HUDEP-2 (cell line): ENCODE measurements around the gene MFF.

Experiments
- DNase-seq, 76 experiments: peaks; one replicate each; lab custom pipeline; 2025; ENCODE audit not compliant: unreplicated experiment in 76 of 76; lab: John Stamatoyannopoulos, UW

MFF gene

DNA sequence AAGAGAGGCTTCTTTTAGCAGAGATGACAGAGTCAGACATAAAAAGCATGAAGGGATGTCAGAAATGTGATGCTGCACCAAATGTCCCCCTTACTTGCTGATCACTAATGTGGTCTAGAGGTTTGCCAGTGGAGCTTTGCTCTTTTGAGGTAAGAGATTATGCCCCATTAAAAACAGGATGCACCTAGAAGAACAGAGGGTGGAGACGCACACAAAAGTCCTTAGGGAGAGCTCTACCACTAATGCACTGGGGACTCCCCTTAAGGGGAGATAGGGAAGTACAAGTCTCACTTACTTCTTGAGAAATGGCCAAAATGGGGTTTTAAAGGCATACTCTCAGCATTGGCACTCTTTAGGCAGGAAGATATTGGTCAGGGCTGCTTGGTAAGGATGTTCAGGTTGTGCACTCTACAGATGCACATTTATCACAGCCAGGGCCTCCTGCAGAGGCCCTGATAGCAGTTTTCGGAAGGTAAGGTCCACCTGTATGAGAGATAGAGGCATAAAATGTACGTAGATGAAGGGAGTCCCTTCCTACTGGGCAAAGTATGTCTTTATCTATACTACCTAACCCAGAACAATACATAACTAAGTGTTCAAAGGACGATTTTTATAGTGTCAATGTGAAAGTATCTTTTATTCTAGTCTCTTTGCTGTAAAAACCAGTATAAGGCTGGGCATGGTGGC lies 79.7 kb downstream of the MFF start:
- no peak for DNase-seq

DNA sequence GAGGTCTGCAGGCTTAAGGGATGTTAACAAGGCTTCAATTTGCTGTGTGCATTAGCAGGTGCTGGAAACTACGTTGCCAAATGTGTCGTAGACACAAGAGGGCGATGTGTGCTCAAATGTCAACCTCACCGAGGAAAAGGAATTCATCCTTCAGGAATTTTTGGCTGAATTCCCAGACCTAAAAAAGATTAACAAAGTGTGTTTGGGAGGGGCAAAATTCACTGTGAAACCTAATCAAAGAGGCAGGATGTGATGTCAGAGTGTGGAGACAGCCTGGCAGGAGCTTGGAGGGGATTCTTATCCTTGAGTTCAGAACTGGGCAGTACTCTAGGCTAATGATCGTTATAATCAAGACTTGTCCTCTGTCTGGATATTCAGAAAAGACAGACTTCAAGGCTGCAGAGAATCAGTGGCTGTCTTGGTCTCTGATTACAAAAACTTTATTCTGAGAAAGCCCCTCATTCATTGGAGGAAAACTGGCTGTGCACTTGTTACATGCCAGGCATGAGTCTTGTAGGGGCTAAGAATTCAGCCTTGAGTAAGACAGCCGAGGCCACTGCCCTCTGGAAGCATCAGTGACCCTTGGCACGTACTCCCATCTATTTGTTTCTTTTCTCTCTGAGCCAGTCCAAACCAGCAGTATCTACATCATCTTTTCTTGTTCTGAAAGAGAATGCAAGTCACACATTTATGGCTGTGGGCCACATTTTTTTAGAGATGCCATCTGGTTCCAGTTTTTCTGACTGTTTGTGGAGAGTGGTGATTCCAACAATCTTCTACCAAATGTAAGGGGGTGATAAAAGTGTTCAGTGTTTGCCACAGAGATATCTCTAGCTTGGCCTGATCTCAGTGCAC lies 81.4 kb downstream of the MFF start:
- peak in 65 of 76 experiments; percentile 5 to 85 (median 45) for DNase-seq
